ENCODE results near the gene BCAS3. TPM values are rescaled to one million over a fixed set of nuclear protein-coding genes. Genes with fewer than 3 reads are reported as not detected.
A peak's percentile ranks its signal among the peaks of the same experiment; 100 is the strongest.

Gene BCAS3
- total and polyA plus RNA-seq, 2 donors (not counting 1 experiment from before 2014, with no cell fraction given), result 13.9 to 73.4 TPM

- H3K4me2 ChIP-seq (replicated peaks; ENCODE audit: low read depth, low read length, poor library complexity, severe bottlenecking), result peak overlapping the region; percentile 82
- peaks cover 58% of the 10 kb centered on the region for H3K4me1 Mint-ChIP-seq
- no peak for ATAC-seq (ENCODE audit: low read depth)
Observed at GRCh38 chr17:61404913-61405685, 727.4 kb downstream of the BCAS3 start.

More at GRCh38 chr17:61404913-61405685, 727.4 kb downstream of the BCAS3 start:
- no peak for DNase-seq
- WGBS (ENCODE audit: insufficient coverage), result 4% methylated on average over 71 of the region's 71 CpGs
- peaks cover 0 to 93% (median 78%) of the 10 kb centered on the region in 4 experiments for H3K27me3 ChIP-seq (replicated peaks in 1 of 4; ENCODE audit: control extremely low read depth in 1 of 4, control insufficient read depth in 3 of 4, insufficient read depth in 4 of 4, low read length in 3 of 4)
- Mint-ChIP-seq H3K4me3 (peak overlapping the region; percentile 67), H3K27me3 (peaks cover 67% of the 10 kb centered on the region), H3K27ac (no peak overlapping the region), H3K9me3 (ENCODE audit: insufficient read depth) (no peaks in the 10 kb centered on the region)
- ChIA-PET POLR2A (no interaction called here), CTCF (interaction anchor here (1.4 kb wide), 1 partner anchor 11 kb away, joined by 3 read pairs; no protein-coding TSS in a partner anchor)
- TF ChIP-seq CTCF (IDR thresholded peaks at IDR 0.05) (no peak), EZH2 (IDR thresholded peaks at IDR 0.05; ENCODE audit: borderline replicate concordance, insufficient read depth, low read depth, low read length, poor library complexity, severe bottlenecking) (peak; percentile 46)
- peaks cover 72 to 80% of the 10 kb centered on the region in 2 donors for H3K4me1 ChIP-seq (ENCODE audit: control insufficient read depth in 2 of 2, insufficient read depth in 2 of 2, low read length in 2 of 2)
- peak overlapping the region; percentile 50 for H3K9ac ChIP-seq (ENCODE audit: low read length)
- no peak overlapping the region for H3K27ac ChIP-seq (ENCODE audit: low read length in 2 of 2)
- intact Hi-C loops (cut with micrococcal nuclease), result no loop called here
- no peaks in the 10 kb centered on the region for H3K79me2 ChIP-seq (ENCODE audit: control insufficient read depth, insufficient read depth, low read length)
- peak overlapping the region; percentile 54 for H2AFZ ChIP-seq (ENCODE audit: insufficient read depth, low read depth, low read length, poor library complexity, severe bottlenecking)
- peak overlapping the region in 3 of 5 experiments; percentile 7 to 38 (median 28) for H3K4me3 ChIP-seq (ENCODE audit: control extremely low read depth in 1 of 5, extremely low read depth in 1 of 5, insufficient read depth in 1 of 5, low read depth in 2 of 5, low read length in 4 of 5)
- no peaks in the 10 kb centered on the region for H3K36me3 ChIP-seq (replicated peaks in 1 of 2; ENCODE audit: control extremely low read depth in 1 of 2, control insufficient read depth in 1 of 2, extremely low read depth in 1 of 2, insufficient read depth in 2 of 2, low read length in 1 of 2)
- peaks cover 0 to 67% (median 2%) of the 10 kb centered on the region in 3 donors for H3K9me3 ChIP-seq (ENCODE audit: control extremely low read depth in 1 of 3, control insufficient read depth in 2 of 3, insufficient read depth in 1 of 3, low read length in 2 of 3)
- H4K20me1 ChIP-seq (ENCODE audit: control insufficient read depth, insufficient read depth, low read length, poor library complexity, severe bottlenecking), result peaks cover 19% of the 10 kb centered on the region
